Fibroblast of mammary gland (primary cell): ENCODE data around the gene INS.

Experiments used
- DNase-seq: peaks from one replicate; pipeline ENCODE4 v3.0.0-alpha.2; 2010; ENCODE audit warnings: low read depth
- H3K4me3 ChIP-seq: 2 replicates; pipeline ENCODE4 v1.5.1; 2011; ENCODE audit warnings: low read depth, mild to moderate bottlenecking, low read length, moderate library complexity; ENCODE audit not compliant: control insufficient read depth
- TF ChIP-seq, protein P1 (sequence below): conservative IDR thresholded peaks from 2 replicates; pipeline ENCODE4 v1.5.1; 2011; ENCODE audit warnings: low read depth, low read length, inconsistent platforms; ENCODE audit not compliant: control insufficient read depth, insufficient read depth

Gene INS

DNA sequence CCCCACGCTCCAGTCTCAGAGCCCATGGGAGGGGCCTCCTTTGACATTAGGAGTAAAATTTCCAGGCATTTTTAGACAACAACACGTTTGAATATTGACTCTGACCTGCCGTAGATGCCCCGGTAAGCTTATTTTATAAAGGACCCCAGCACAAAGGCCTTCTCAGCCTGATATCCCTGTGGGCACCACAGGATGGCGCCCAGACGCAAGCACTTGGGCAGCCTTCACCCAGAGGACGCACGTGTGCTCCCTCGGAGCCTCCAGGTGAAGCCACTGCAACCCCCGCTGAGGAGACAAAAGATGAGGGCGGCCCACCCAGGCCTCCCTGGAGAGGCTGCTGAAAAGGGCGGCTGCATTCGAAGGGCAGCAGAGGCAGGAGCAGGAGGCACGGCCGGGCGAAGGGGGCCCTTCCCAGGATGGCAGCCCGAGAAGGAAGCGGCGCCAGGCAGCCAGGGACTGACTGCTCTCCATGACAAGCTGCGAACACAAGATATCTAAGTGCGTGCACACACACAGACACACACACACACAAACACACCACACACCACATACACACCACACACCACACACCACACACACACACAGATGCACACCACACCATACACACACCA, 25.8 kb upstream of the INS start:
- TF ChIP-seq, protein P1, sequence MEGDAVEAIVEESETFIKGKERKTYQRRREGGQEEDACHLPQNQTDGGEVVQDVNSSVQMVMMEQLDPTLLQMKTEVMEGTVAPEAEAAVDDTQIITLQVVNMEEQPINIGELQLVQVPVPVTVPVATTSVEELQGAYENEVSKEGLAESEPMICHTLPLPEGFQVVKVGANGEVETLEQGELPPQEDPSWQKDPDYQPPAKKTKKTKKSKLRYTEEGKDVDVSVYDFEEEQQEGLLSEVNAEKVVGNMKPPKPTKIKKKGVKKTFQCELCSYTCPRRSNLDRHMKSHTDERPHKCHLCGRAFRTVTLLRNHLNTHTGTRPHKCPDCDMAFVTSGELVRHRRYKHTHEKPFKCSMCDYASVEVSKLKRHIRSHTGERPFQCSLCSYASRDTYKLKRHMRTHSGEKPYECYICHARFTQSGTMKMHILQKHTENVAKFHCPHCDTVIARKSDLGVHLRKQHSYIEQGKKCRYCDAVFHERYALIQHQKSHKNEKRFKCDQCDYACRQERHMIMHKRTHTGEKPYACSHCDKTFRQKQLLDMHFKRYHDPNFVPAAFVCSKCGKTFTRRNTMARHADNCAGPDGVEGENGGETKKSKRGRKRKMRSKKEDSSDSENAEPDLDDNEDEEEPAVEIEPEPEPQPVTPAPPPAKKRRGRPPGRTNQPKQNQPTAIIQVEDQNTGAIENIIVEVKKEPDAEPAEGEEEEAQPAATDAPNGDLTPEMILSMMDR, result peak; percentile 27
- DNase-seq, result no peak
- no peak overlapping the region for H3K4me3 ChIP-seq

DNA sequence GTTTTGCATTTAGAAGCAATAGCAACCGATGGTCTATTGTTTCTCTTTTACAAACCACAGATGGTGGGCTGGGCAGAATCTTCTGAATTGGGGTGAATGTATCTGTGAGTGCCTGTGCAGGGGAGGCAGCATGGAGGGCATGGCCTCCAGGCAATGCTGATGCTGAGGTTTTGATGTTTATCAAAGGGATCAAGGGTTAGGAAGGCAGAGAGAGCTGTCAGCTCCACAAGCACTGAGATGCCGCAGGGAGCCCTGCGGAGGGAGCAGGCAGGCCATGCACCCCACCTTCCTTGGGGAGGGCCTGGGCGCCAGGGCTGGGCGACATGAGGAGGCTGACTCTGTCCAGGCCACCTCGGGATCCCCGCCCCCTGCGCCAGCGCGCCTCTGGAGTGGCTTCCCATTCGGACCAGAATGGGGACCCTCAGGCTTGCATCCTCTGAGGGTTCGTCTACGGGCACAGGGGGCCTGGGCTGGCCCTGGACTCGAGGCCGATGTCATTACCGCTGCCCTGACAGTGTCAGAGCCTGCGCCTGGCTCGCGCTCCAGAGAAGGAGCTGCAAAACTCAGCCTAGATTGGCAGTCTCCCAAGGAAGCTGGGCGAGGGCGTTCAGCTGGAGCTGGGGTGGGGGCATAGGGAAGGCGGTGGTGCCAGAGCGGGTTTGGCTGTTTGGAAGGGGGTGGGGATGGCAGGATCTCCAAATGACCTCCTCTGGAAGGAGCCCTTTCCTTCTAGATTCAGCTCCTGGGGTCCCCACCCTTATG, 24.5 kb upstream of the INS start:
- H3K4me3 ChIP-seq, result no peak overlapping the region
- TF ChIP-seq, protein P1, result no peak
- DNase-seq, result no peak

DNA sequence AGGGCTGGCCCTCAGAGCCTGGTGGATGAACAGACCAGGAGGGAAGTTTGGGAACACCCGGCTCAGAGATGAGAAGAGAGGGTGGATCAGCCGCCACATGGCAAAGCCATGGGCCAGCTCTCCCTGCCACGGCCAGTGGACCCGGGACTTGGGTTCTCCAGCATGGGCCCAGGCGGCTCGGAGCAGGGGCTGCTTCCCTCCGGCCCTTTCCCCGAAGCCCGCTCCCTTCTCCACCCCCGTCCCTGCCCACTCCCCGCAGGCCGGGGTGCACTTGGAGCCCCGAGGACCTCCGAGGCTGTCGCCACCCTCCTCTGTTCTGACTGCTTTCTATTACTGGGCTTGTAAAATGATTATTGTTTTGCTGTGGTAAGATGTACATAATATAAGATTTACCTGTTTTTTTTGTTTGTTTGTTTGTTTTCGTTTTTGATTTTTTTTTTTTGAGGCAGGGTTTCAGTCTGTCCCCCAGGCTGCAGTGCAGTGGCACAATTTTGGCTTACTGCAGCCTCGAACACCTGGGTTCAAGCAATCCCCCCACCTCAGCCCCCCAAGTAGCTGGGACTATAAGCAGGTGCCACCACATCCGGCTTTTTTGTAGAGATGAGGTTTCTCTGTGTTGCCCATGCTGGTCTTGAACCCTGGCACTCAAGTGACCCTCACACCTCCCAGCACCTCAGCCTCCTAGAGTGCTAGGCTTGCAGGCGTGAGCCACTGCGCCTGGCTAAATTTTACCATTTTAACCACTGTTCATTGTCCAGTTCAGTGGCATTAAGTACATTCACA, 21.9 kb upstream of the INS start:
- TF ChIP-seq, protein P1, result no peak
- DNase-seq, result no peak
- no peak overlapping the region for H3K4me3 ChIP-seq

DNA sequence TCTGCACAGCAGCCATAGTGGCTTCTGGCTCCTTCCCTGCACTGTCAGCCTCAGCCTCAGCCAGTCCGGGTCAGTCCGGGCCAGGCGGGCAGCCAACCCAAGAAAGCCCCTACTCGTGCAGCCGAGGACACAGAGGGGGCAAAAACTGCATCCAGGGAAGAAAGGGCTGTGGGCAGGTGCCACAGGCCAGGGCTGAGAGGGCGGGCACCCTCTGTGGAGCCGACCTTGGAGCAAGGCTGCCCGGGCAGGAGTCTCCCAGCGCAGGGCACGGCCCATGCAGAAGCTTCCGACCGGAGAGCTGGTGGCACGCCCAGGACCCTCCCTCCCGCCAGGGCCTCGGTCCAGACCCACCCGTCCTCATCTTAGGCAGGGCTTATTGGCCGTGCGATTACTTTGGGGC, 21.1 kb upstream of the INS start:
- DNase-seq, result no peak
- TF ChIP-seq, protein P1, result no peak
- no peak overlapping the region for H3K4me3 ChIP-seq

DNA sequence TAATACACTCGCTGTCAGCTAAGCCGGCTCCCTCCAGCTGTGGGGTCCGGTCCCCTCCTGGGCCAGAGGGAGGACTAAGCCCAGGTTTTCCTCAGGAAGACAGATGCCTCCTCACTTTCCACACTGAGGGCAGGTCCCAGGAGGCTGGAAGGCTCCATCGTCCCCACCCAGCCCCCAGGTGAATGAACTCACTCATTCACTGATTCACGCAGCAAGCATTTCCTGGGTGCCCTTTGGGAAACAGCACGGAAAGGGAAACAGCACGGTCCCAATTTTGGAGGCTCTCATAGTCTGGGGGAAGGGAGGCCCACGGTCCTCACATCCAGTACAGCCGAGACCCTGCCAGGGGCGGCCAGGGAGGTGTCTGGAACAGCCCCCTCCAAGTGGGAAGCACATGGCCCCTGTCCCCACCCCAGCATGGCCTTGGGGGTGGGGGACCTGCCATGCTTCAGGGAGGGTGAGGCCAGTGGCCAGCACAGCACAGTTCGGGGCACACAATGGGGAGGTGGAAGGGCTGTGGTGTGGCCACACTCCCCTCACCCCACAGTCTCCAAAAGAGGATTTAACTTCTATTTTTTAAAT, 19.9 kb upstream of the INS start:
- DNase-seq, result no peak
- no peak overlapping the region for H3K4me3 ChIP-seq
- TF ChIP-seq, protein P1, result no peak

DNA sequence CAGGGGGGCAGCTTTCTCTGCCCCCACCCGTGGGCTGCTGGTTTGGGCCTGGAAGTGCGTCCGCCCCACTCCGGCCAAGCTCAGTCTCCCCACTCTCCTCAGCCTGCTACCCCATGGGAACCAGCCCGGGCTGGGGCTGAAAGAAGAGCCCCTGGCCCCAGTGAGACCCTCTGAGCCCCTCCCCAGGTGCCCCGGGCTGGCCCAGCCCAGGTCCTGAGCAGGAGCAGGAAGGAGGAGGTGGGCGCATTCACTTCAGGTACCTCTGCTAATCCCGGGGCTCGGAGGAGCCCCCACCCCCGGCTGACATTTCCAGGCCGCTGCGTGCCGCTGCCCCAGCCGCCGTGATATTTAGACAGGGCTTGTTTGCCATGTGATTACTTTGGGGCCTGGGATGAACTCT, 19.3 kb upstream of the INS start:
- H3K4me3 ChIP-seq, result no peak overlapping the region
- no peak for DNase-seq
- TF ChIP-seq, protein P1, result no peak
